ENCODE measurements around the gene SNRNP200. TPM values are rescaled to one million over a fixed set of nuclear protein-coding genes. Genes with fewer than 3 reads are reported as not detected.

The SNRNP200 gene
- total RNA-seq, 1 donor from 2014 or later, result 208 TPM

GRCh38 chr2:96291751-96292150 is 13.6 kb downstream of the SNRNP200 start:
- H3K27ac Mint-ChIP-seq, result no peak overlapping the region
- H3K9me3 Mint-ChIP-seq, result no peaks in the 10 kb centered on the region
- no peaks in the 10 kb centered on the region for H3K27me3 Mint-ChIP-seq
- H3K36me3 Mint-ChIP-seq (ENCODE audit: low read depth), result peaks cover 93% of the 10 kb centered on the region
- ChIA-PET POLR2A (interaction anchor here (0.6 kb wide), 1 partner anchor 42 kb away, joined by 5 read pairs; no protein-coding TSS in a partner anchor), CTCF (no interaction called here)
- TF ChIP-seq CTCF (IDR thresholded peaks at IDR 0.05), result no peak
- H3K4me1 Mint-ChIP-seq, result no peaks in the 10 kb centered on the region
- DNase-seq (no peak), ATAC-seq (ENCODE audit: low read depth) (no peak)
- intact Hi-C loops (cut with micrococcal nuclease), result no loop called here
- H3K4me3 Mint-ChIP-seq, result no peak overlapping the region

- Mint-ChIP-seq H3K9me3 (no peaks in the 10 kb centered on the region), H3K27me3 (no peaks in the 10 kb centered on the region), H3K36me3 (ENCODE audit: low read depth) (peaks cover 100% of the 10 kb centered on the region), H3K4me1 (no peaks in the 10 kb centered on the region), H3K27ac (no peak overlapping the region), H3K4me3 (no peak overlapping the region)
- ChIA-PET POLR2A (no interaction called here), CTCF (no interaction called here)
- DNase-seq (no peak), ATAC-seq (ENCODE audit: low read depth) (no peak)
- TF ChIP-seq CTCF (IDR thresholded peaks at IDR 0.05), result no peak
- intact Hi-C loops (cut with micrococcal nuclease), result no loop called here
Measured at GRCh38 chr2:96287273-96287856, 18.0 kb downstream of the SNRNP200 start.

- H3K9me3 Mint-ChIP-seq, result no peaks in the 10 kb centered on the region
- ATAC-seq (ENCODE audit: low read depth) (no peak), DNase-seq (no peak)
- no peak overlapping the region for H3K27ac Mint-ChIP-seq
- H3K4me1 Mint-ChIP-seq, result no peaks in the 10 kb centered on the region
- peaks cover 84% of the 10 kb centered on the region for H3K36me3 Mint-ChIP-seq (ENCODE audit: low read depth)
- H3K27me3 Mint-ChIP-seq, result no peaks in the 10 kb centered on the region
- TF ChIP-seq CTCF (IDR thresholded peaks at IDR 0.05), result no peak
- ChIA-PET CTCF (no interaction called here), POLR2A (interaction anchor here (0.6 to 1.9 kb wide), 2 partner anchors 10 to 132 kb away, joined by 4 read pairs; partner anchors contain the start of gene DUSP2)
- H3K4me3 Mint-ChIP-seq, result no peak overlapping the region
- intact Hi-C loops (cut with micrococcal nuclease), result no loop called here
Measured at GRCh38 chr2:96276787-96277499, 28.4 kb downstream of the SNRNP200 start.

GRCh38 chr2:96274355-96275056 is 30.8 kb downstream of the SNRNP200 start:
- POLR2A ChIA-PET, result interaction anchor here (0.8 kb wide), 1 partner anchor 31 kb away, joined by 3 read pairs; no protein-coding TSS in a partner anchor
- no peak for TF ChIP-seq CTCF (IDR thresholded peaks at IDR 0.05)
- no peak for DNase-seq
- ATAC-seq (ENCODE audit: low read depth), result no peak
- CTCF ChIA-PET, result no interaction called here
- no peaks in the 10 kb centered on the region for H3K9me3 Mint-ChIP-seq
- no peaks in the 10 kb centered on the region for H3K27me3 Mint-ChIP-seq
- H3K36me3 Mint-ChIP-seq (ENCODE audit: low read depth), result peaks cover 85% of the 10 kb centered on the region
- no peaks in the 10 kb centered on the region for H3K4me1 Mint-ChIP-seq
- intact Hi-C loops (cut with micrococcal nuclease), result no loop called here
- no peak overlapping the region for H3K27ac Mint-ChIP-seq
- H3K4me3 Mint-ChIP-seq, result no peak overlapping the region

- intact Hi-C loops (cut with micrococcal nuclease), result no loop called here
- no peaks in the 10 kb centered on the region for H3K9me3 Mint-ChIP-seq
- ATAC-seq (ENCODE audit: low read depth), result no peak
- no peak overlapping the region for H3K27ac Mint-ChIP-seq
- peaks cover 83% of the 10 kb centered on the region for H3K36me3 Mint-ChIP-seq (ENCODE audit: low read depth)
- no peak for TF ChIP-seq CTCF (IDR thresholded peaks at IDR 0.05)
- no peak overlapping the region for H3K4me3 Mint-ChIP-seq
- ChIA-PET POLR2A (interaction anchor here (0.7 to 1.2 kb wide), 4 partner anchors 29 to 72 kb away, joined by 3 to 6 read pairs (median 4); partner anchors contain the start of gene NCAPH), CTCF (interaction anchor here (0.6 kb wide), 1 partner anchor 13 kb away, joined by 3 read pairs; no protein-coding TSS in a partner anchor)
- no peak for DNase-seq
- no peaks in the 10 kb centered on the region for H3K27me3 Mint-ChIP-seq
- H3K4me1 Mint-ChIP-seq, result no peaks in the 10 kb centered on the region
Measured at GRCh38 chr2:96273763-96274162, 31.6 kb downstream of the SNRNP200 start.

Measured in activated B cell treated with CpG ODN at 0.5 μM for 24 hours (primary cell).